ENCODE measurements around the gene PRIMA1.

- no peak for TF ChIP-seq POLR2AphosphoS5 (IDR thresholded peaks at IDR 0.05)
- no peak for TF ChIP-seq POLR2A (IDR thresholded peaks at IDR 0.05)
- no peak for TF ChIP-seq CTCF (IDR thresholded peaks at IDR 0.05)
- no peak for TF ChIP-seq EP300 (IDR thresholded peaks at IDR 0.05)
These were observed 36.4 kb upstream of the PRIMA1 start for GRCh38 chr14:93824518-93825234.
